ENCODE results near the gene STRN3.

The STRN3 gene

GRCh38 chr14:30849983-30850382 is 176.2 kb downstream of the STRN3 start:
- H3K36me3 ChIP-seq (replicated peaks) = no peaks in the 10 kb centered on the region
- H3K27ac ChIP-seq = no peak overlapping the region
- TF ChIP-seq CTCF (IDR thresholded peaks at IDR 0.05; ENCODE audit: low read depth, low read length, missing control alignments) = no peak
- H3K27me3 ChIP-seq (replicated peaks) = no peaks in the 10 kb centered on the region
- in situ Hi-C loops (cut with HindIII; ENCODE audit: low pct_ligation_motif_present, low sequenced_read_pairs) = no loop called here
- DNase-seq = no peak
- no peak overlapping the region for H3K4me3 ChIP-seq (ENCODE audit: low read depth, low read length)

GRCh38 chr14:30849354-30849753 is 176.8 kb downstream of the STRN3 start:
- no peak overlapping the region for H3K4me3 ChIP-seq (ENCODE audit: low read depth, low read length)
- H3K27ac ChIP-seq = no peak overlapping the region
- TF ChIP-seq CTCF (IDR thresholded peaks at IDR 0.05; ENCODE audit: low read depth, low read length, missing control alignments) = no peak
- DNase-seq = no peak
- no peaks in the 10 kb centered on the region for H3K27me3 ChIP-seq (replicated peaks)
- in situ Hi-C loops (cut with HindIII; ENCODE audit: low pct_ligation_motif_present, low sequenced_read_pairs) = no loop called here
- H3K36me3 ChIP-seq (replicated peaks) = no peaks in the 10 kb centered on the region

- Histone ChIP-seq H3K27me3 (replicated peaks) (no peaks in the 10 kb centered on the region), H3K36me3 (replicated peaks) (no peaks in the 10 kb centered on the region), H3K27ac (no peak overlapping the region), H3K4me3 (ENCODE audit: low read depth, low read length) (no peak overlapping the region)
- in situ Hi-C loops (cut with HindIII; ENCODE audit: low pct_ligation_motif_present, low sequenced_read_pairs) = no loop called here
- no peak for TF ChIP-seq CTCF (IDR thresholded peaks at IDR 0.05; ENCODE audit: low read depth, low read length, missing control alignments)
- DNase-seq = no peak
Measured at GRCh38 chr14:30848449-30849240, 177.5 kb downstream of the STRN3 start.
